Endometrial microvascular endothelial cells (primary cell): ENCODE results near the gene COL25A1. TPM values are rescaled to one million over a fixed set of nuclear protein-coding genes. Genes with fewer than 3 reads are reported as not detected.
"Not testable (repeated sequence)": the region's sequence is repeated elsewhere in the genome, so short reads cannot be mapped to it uniquely, and the experiment has no call there.

ENCODE experiments used
- in situ Hi-C: cut with HindIII; loops from 2 replicates; pipeline ENCODE4 v1.10.0; 2017; ENCODE audit warnings: low sequenced_read_pairs, low pct_unique_long_range_greater_than_20kb; ENCODE audit errors: inconsistent ontology term
- total RNA-seq: library from RNA; depleted of rRNA; stranded (reverse); fragments of >200 nt; gene quantifications from one replicate; pipeline ENCODE4 v1.2.3, GENCODE V29; 2015; ENCODE audit errors: inconsistent ontology term

Gene COL25A1
- total RNA-seq, 1 donor from 2014 or later = 4.3 TPM

DNA sequence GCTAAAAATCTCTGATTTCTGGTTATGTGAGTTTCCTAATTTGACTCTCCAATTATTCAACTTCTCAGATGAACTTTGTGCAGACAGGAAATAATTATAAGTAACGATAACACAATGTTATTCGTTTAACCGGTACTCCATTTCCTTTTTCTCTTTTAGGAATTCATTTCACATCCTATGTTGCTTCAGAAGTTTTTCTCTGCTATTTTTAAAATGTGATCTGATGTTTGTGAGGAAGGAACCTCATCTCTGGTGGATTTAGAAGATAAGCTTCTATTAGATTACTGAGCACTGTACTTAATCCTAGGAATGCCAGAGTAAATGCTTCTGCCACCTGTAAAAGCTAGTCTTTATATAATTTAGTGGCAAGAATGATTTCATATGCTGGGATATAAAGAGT is 423.7 kb downstream of the COL25A1 start:
- in situ Hi-C loops = no loop called here

DNA sequence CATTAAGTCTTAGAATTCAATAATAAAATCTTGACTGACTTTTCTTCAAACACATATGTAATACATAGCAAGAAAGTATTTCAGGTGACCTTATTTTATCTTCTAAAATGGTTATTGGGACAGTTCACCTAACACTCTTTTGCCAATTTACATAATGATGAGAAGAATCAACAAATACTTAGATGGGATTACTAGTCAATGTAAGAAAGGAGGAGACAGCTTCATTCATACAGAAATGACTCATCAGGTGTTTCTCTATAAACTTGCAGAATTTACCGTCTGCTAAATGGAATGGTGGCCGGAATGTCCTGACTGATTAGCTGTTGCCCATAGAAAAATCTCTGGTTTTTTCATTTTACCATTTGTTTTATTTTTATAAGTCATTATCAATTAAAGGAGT is 424.6 kb downstream of the COL25A1 start:
- in situ Hi-C loops = no loop called here

DNA sequence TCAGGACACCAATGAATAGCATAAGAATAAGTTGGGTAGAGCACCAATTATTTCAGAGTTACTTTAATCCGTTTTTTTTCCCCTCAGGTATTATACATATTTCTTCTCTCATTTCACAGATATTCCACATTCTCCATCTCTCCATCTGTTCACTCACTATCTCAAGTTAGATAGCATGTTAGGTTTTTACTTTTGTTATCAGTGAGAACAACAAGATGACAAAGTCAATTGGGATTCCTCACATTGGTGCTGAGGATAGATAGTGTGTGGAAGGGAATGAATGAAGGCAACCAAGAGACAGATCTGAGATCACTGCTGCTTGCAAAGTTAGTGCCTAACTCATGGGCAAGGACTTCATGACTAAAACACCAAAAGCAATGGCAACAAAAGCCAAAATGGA is 427.7 kb downstream of the COL25A1 start:
- in situ Hi-C loops = no loop called here

DNA sequence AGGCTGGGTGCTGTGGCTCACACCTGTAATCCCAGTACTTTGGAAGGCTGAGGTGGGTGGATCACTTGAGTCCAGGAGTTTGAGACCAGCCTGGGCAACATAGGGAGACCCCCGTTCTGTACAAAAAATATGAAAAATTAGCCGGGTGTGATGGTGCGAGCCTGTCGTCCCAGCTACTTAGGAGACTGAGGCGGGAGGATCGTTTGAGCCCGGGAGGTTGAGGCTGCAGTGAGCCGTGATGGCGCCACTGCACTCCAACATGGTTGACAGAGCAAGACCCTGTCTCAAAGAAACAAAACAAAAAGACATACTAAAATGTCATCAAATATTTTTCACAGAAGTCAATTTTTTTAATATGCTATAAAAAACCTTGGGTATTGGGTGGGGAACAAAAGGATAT is 432.5 kb downstream of the COL25A1 start:
- in situ Hi-C loops = not testable (repeated sequence)

DNA sequence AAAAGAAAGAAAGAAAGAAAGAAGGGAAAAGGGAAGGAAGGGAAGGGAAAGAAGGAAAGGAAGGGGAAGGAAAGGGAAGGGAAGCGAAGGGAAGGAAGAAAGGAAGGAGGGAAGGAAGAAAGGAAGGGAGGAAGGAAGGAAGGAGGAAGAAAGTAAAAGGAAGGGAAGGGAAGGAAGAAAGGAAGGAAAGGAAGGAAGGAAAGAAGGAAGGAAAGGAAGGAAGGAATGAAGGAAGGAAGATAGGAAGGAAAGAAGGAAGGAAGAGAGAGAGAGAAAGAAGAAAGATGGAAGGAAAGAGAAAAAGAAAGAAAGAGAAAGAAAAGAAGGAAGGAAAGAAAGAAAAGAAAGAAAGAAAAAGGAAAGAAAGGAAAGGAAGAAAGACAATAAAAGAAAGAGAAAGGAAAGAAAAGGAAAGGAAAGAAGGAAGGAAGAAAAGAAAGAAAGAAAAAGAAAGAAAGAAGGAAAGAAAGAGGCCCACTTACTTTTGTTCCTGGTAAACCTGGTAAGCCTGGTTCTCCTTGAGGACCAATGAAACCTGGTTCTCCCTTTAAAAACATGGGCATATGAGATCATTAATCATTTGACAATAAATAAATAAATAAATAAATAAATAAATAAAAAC is 433.7 kb downstream of the COL25A1 start:
- in situ Hi-C loops = no loop called here

DNA sequence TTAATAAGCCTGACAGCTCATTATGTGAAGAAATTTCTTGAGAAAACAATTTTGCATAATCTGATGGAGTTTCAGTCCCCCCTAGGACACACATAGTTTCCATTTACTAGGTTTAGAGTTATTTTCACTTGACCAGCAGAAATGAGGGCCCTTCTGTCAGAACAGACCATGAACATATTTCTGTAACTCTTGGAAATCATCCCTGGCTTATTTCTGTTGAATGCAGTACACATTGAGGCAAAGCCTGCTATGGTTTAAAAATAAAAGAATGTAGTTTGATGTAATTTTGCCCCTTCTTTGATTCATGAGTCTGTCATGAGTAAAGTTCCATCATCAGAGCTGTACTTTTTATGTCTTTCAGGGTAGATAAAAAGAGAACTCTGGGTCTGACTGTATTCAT is 435.0 kb downstream of the COL25A1 start:
- in situ Hi-C loops = no loop called here

DNA sequence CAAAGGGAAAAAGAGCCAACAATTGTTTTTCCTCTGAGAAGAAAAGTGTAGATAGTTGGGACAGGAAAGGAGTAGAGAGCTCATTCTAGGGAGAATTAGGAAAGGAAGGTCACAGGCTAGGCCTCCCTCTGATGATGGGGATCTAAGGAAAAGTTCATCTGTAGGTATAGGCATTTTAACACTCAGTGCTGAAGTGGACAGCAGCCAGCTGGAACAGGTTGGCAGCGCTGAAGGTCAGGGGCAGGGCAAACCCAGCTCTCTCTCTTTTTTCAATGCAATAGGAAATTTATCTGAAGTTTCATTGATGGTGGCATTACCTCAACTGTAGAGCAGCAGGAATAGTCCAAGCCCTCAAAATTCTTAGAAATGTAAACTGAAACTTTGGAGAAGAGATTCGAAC is 441.1 kb downstream of the COL25A1 start:
- in situ Hi-C loops = no loop called here

DNA sequence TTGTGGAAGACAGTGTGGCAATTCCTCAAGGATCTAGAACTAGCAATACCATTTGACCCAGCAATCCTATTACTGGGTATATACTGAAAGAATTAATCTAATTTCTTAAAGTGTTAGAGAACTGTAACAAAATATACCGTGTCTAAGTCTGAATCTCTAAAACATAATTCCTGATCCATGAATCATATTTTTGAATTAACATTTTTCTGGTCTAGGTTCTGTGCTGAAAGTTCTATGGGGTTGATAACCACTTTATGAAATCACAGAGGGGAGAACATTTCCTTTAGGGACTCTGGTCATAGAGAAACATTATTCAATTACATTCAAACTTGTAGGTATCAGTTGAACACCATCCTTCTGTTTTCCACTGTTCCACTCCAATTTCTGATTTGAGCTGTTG is 447.7 kb downstream of the COL25A1 start:
- in situ Hi-C loops = no loop called here

DNA sequence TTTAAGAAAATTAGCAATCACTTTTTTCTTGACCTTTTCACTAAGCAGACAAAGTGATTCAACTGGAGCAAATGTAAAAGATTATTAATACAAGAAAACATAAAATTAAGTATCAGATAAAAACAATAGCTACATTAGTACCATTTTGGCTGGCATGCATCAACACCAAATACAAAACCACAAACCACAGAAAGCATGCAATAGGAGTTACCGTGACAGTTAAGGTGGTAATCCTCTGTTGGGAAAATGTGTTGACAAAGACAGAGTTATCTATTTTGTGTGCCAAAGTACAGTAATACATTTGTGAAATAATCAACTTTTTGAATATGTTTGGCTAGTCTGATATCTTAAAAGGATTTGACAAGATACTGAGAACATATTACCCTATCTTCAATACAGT is 449.8 kb downstream of the COL25A1 start:
- in situ Hi-C loops = no loop called here

DNA sequence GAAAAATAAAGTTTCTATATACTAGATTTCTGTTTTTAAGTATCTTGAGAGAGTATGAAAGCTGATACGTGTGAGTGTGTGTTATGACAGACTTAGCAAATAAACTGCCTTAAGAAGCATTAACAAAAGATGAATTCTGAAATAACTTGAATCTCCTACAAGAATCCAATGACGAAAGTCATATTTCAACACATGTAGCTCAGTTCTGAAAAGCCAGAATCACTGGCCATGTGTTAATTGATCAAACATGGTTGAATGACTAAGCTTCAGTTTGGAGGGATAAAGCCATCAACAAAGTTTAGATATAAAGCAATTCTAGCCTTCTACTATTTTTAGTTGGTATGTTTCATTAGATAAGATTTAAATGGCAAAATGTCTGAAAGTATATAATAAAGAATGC is 451.1 kb downstream of the COL25A1 start:
- in situ Hi-C loops = no loop called here

DNA sequence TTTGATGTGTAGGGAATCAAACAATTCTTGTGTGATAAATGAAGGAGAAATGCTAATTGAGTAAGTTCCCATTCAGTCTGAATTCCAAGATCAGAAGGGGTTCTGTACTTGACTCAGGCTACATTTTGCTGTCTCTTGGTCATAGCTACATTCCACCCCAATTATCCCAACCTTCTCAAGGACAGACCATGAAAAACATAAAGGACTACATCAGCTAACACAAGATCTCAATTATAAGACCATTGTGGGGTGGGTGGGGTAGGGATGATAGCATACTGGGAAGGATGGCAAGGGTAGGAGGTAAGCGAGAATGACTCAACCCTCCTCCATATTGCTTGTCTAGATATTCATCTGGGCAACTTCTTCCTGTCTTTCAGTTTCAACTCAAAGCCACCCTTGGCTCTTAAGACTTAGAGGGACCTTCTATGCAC is 452.2 kb downstream of the COL25A1 start:
- in situ Hi-C loops = no loop called here

DNA sequence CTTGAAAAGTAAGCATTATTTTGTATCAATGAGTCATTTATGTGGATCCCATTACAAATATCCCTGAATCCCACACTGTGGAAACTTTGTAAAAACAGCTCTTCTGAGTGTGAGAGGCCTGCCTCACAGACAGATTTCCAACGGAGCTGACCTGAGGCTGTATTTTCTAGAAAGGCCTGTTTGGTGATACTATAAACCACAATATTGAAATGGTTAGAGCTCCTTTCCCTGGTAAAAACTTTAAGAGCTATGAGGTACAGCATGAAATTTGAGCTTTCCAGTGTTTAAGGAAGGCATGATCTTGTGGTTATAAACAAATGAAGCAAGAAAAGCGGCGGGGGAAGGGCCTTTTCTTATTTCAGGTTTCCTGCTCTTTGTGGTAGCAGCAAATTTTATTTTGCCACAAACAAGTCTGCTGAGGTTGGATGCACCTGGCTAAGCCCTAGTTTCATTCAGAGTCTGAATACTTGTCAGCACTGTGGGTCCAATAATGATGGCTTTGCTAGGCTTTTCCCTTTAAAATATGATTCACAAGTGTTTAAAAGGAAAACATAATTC is 452.8 kb downstream of the COL25A1 start:
- in situ Hi-C loops = no loop called here

DNA sequence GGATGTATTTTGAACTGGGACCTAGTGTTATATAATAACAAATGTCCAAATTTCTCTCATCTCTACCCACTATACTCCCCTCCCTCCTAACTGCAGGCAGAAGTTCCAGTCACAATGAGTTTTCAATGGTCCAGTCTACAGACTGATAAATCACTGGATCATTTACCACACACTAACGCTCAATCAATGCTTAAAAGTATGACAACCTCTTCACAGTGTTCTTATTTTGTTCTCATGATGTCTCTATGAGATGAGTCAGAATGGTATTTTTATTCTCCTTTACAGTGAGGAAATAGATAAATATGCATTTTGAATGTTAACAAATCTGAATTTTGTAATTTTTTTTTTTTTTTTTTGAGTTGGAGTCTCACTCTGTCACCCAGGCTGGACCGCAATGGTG is 455.9 kb downstream of the COL25A1 start:
- in situ Hi-C loops = no loop called here

DNA sequence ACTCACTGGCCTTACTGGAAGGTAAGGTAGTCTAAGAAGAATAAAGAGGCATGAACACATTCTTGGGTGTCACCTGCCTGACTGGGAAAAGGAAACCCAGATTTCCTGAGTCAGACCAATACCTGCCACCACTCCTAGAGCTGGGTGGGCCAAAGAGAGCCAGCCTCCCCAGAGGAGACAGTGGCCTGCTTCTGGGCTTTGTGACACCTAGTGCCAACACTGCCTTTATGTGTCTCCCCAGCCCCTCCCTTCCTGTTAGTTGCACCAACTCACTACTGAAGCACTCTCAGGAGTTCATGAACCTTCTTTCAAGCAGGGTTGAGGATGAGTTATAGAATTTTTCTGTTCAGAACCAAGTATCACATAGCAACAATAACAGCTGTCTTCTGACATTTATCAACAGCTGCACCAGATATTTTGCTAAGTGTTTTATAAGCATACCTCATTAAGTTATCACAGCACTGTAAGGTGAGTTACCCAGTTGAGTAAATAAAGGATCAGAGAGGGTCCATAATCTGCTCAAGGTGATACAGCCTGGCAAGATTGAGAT is 462.0 kb downstream of the COL25A1 start:
- in situ Hi-C loops = no loop called here

DNA sequence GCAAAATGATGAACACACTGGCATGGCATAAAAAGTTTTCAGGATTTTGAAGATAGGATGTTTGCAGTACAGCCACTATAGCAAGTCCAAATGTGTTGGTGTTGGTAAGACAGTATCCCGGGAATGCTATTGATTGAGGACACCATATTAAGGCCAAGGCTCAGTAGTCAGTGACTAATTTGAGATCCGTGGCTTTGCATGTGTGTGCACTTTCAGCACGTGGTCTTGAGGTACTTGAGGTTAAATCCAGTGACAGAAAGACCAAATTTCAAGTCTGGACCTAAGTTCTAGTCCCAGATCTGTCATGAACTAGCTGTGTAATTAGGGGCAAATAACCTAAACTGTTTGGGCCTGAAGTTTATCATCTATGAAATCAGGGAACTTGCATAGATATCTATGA is 463.1 kb downstream of the COL25A1 start:
- in situ Hi-C loops = no loop called here

DNA sequence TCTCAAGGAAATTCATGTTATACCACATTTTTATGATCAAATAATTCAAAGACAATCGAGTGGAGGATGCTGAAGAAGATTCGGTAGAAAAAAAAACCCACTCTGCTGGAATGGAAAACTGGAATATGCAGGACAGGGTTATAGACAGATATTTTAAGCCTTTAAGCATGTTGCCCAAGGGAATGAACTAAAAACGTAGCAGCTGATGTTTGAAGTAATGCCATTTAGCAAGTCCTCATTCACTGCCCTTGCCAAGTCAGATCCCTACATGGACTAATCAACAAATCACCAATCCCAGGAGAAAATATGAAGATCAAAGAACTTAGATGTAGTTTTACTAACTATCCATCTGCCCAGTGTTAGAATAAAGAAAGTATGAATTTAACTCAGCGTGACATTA is 464.0 kb downstream of the COL25A1 start:
- in situ Hi-C loops = no loop called here

DNA sequence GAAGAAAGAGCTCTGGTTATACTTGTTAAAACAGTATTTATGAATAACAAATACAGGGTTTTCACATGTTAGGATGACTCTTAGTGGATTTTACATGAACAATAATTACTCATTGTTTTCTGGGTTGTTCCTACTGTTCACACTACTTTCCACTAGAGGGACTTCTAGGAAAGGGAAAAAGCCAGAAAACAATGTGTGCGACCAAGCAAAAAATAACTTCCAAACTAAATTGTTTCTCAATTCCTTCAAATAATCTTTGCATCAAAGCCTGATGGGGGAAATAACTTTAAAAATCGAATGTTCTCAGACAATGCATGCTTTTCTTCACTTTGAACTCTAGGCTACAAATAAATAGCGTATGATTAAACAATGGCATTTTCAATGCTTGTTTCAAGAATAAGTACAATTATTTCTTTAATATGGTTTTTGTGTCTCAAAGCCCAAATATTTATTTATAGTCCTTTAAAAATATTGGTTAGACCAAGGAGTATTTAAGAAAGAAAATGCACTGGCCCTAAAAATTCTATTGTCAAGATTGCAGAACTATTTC is 467.5 kb downstream of the COL25A1 start:
- in situ Hi-C loops = no loop called here

DNA sequence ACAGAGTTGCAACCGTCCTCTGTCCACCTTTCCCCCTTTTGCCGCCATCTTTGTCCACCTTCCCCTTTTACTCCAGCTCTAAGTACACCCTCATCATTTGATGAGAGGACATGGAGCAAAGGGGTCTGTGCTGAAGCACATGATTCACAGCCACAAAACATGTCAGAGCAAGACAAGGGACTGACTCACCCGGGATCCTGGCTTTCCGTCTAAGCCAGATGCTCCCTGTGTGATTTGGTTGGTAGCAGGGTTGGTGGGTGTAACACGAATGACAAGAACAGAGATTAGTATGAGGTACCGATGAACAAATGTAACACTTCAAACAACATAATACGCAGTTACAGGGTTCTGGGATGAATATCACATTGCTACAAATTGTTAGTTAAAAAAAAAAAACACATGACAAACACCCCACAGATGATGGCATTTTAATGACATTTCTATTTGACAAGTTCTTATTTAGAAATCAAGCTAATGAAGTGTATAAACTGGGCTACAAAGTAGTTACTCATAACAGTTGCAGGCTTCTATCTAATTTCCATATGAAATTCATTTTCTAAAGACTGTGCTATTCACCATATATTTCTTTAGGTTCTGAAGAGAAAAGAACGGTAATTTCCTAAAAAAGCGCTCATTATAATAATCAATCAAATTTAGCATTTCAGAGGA is 468.2 kb downstream of the COL25A1 start:
- in situ Hi-C loops = no loop called here

DNA sequence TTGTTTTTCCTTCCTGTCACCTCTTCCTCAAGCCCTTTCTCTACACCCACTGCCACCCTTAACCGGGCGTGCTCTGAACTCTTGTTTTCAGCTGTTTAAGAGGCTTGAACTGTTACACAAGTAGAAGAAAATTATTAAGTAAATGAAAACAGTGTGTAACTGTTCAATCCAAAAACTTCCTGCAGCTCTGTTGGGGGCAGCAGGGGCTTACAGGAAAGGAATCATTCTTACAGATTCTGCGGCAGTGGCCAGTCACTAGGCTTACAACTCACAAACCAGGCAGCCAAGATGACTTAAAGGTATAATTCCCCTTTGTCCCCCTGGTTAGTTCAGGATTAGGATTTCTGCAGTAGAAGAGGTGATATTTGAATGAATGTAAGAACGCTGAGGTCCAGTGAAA is 469.4 kb downstream of the COL25A1 start:
- in situ Hi-C loops = no loop called here

DNA sequence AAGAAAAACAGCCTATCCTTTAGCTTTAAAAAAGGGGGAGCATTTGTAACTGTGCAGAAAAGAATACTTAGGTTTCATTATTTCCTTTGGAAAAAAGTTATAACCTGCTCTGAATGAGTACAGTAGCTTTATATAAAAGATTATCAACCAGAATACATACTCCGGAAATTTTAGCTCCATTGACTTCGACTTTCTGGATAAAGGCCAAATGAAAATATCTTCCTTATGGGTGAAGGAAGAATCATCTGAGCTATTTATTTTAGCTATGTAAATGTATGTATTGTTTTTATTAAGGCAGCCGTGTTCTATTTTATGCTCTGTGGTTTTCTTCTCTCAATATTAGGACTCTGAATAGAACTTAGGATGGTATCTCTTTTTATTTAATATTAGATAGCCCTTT is 470.6 kb downstream of the COL25A1 start:
- in situ Hi-C loops = no loop called here
